Osteocyte (in vitro differentiated cells): ENCODE measurements around the gene DGUOK. TPM values are rescaled to one million over a fixed set of nuclear protein-coding genes. Genes with fewer than 3 reads are reported as not detected.

Source experiments
- DNase-seq: peaks from one replicate; pipeline ENCODE4 v3.0.0; 2021; ENCODE audit warnings: mixed read lengths; ENCODE audit not compliant: unreplicated experiment; ENCODE audit errors: extremely low spot score
- H3K27ac Mint-ChIP-seq: one replicate; pipeline ENCODE4 v1.8.0; 2021; ENCODE audit warnings: mild to moderate bottlenecking, mixed read lengths; ENCODE audit not compliant: unreplicated experiment
- H3K27me3 Mint-ChIP-seq: one replicate; pipeline ENCODE4 v1.8.0; 2021; ENCODE audit warnings: mixed read lengths; ENCODE audit not compliant: unreplicated experiment
- H3K36me3 Mint-ChIP-seq: one replicate; pipeline ENCODE4 v1.8.0; 2021; ENCODE audit warnings: mixed read lengths; ENCODE audit not compliant: unreplicated experiment
- H3K4me1 Mint-ChIP-seq: one replicate; pipeline ENCODE4 v1.8.0; 2021; ENCODE audit warnings: mixed read lengths; ENCODE audit not compliant: unreplicated experiment
- H3K4me3 Mint-ChIP-seq: one replicate; pipeline ENCODE4 v1.8.0; 2021; ENCODE audit warnings: mild to moderate bottlenecking, moderate library complexity, mixed read lengths; ENCODE audit not compliant: unreplicated experiment
- H3K9me3 Mint-ChIP-seq: one replicate; pipeline ENCODE4 v1.8.0; 2021; ENCODE audit warnings: mixed read lengths; ENCODE audit not compliant: unreplicated experiment
- total RNA-seq: library from RNA; stranded (reverse); gene quantifications from 2 replicates; pipeline ENCODE4 v1.2.1, GENCODE V29; 2021
- TF ChIP-seq, protein P1 (sequence below): fragments of 200-600 bp; sonication (generic); IDR thresholded peaks from 2 replicates; pipeline ENCODE4 v1.5.0; 2021; ENCODE audit warnings: antibody characterized with exemption, mild to moderate bottlenecking, moderate library complexity

DGUOK gene
- total RNA-seq, 1 donor from 2014 or later, result 63.9 TPM

DNA sequence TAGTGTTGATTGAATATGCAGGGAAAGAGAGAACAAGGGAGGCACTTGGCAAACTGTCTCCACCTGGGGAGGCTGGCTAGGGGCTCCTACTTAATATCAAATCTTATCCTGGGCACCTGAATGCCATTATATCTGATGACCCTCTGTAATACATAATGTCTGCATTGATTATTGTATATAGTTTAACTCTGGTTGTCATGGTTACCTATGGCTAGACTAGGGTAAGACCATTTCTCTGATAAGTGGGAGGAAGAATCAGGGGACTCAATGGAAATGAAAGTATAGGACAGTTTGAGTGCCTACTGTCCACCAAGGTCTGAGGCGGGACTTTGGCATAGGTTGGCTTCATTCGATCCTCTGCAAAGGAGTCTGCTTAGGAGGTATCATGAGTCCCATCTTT, 50.8 kb downstream of the DGUOK start:
- DNase-seq, result no peak
- Mint-ChIP-seq H3K4me3 (no peak overlapping the region), H3K36me3 (no peaks in the 10 kb centered on the region), H3K27ac (no peak overlapping the region), H3K27me3 (peaks cover 6% of the 10 kb centered on the region), H3K4me1 (peaks cover 19% of the 10 kb centered on the region), H3K9me3 (no peaks in the 10 kb centered on the region)
- TF ChIP-seq, protein P1, sequence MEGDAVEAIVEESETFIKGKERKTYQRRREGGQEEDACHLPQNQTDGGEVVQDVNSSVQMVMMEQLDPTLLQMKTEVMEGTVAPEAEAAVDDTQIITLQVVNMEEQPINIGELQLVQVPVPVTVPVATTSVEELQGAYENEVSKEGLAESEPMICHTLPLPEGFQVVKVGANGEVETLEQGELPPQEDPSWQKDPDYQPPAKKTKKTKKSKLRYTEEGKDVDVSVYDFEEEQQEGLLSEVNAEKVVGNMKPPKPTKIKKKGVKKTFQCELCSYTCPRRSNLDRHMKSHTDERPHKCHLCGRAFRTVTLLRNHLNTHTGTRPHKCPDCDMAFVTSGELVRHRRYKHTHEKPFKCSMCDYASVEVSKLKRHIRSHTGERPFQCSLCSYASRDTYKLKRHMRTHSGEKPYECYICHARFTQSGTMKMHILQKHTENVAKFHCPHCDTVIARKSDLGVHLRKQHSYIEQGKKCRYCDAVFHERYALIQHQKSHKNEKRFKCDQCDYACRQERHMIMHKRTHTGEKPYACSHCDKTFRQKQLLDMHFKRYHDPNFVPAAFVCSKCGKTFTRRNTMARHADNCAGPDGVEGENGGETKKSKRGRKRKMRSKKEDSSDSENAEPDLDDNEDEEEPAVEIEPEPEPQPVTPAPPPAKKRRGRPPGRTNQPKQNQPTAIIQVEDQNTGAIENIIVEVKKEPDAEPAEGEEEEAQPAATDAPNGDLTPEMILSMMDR, result no peak

DNA sequence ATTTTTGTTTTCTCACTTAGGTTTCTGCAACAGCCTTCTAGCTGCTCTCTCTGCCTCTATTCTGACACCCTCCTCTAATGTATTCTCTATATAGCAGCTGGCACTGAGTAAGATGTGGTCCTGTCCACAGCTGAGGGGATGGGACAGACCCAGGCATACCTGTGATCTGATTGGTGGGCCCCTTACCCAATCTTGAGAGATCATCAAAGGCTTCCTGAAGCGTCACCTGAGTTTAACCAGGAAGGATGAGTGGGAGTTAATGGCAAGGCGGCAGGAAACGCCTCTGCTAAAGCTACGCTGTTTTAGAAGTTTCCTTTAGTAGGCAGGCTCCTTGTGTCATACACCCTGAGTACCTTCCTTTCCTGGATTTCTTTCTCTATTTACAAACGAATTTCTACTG, 52.3 kb downstream of the DGUOK start:
- H3K27me3 Mint-ChIP-seq, result peaks cover 6% of the 10 kb centered on the region
- H3K4me1 Mint-ChIP-seq, result peaks cover 26% of the 10 kb centered on the region
- no peaks in the 10 kb centered on the region for H3K9me3 Mint-ChIP-seq
- no peak for DNase-seq
- H3K27ac Mint-ChIP-seq, result no peak overlapping the region
- H3K36me3 Mint-ChIP-seq, result no peaks in the 10 kb centered on the region
- no peak overlapping the region for H3K4me3 Mint-ChIP-seq
- TF ChIP-seq, protein P1, result no peak

DNA sequence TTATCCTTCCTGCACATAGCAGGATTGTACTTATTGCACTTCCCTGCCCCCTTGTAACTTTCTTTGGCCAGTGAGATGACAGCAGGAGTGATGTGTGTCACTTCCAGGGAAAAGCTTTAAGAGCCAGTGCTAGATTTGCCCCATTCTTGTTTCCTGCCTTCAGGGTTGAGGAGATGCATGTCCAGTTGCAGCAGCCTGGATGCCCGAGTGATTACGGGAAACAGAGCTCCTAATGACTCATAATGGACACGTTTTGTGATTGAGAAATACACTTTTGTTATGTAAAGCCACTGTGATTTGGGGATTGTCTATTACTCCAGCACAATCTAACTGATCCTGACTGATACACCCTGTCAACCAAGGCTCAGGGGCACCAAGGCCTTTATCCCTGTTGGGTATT, 53.0 kb downstream of the DGUOK start:
- Mint-ChIP-seq H3K4me1 (peaks cover 26% of the 10 kb centered on the region), H3K27me3 (peaks cover 6% of the 10 kb centered on the region), H3K9me3 (no peaks in the 10 kb centered on the region), H3K36me3 (no peaks in the 10 kb centered on the region), H3K4me3 (no peak overlapping the region), H3K27ac (no peak overlapping the region)
- no peak for DNase-seq
- TF ChIP-seq, protein P1, result no peak

DNA sequence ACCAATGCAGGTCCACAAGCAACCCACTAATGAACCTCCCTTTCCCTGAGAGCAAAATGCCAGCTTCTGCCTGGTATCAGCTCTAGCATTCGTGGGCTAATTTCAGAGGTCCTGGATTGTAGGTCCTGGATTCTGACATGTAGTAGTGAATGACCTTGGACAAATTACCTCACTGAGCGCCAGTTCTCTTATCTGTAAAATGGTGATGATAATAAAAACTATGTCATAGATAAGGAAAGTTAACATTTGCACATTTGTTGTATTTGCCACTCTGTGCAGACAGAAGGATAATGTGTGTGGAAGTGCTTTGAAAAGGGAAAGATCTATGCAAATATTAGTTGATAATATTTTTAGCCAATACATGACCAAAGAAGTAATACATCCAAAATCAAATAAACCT, 53.9 kb downstream of the DGUOK start:
- Mint-ChIP-seq H3K36me3 (no peaks in the 10 kb centered on the region), H3K9me3 (no peaks in the 10 kb centered on the region), H3K27me3 (peaks cover 6% of the 10 kb centered on the region), H3K4me3 (no peak overlapping the region), H3K27ac (no peak overlapping the region), H3K4me1 (peaks cover 28% of the 10 kb centered on the region)
- DNase-seq, result no peak
- TF ChIP-seq, protein P1, result no peak

DNA sequence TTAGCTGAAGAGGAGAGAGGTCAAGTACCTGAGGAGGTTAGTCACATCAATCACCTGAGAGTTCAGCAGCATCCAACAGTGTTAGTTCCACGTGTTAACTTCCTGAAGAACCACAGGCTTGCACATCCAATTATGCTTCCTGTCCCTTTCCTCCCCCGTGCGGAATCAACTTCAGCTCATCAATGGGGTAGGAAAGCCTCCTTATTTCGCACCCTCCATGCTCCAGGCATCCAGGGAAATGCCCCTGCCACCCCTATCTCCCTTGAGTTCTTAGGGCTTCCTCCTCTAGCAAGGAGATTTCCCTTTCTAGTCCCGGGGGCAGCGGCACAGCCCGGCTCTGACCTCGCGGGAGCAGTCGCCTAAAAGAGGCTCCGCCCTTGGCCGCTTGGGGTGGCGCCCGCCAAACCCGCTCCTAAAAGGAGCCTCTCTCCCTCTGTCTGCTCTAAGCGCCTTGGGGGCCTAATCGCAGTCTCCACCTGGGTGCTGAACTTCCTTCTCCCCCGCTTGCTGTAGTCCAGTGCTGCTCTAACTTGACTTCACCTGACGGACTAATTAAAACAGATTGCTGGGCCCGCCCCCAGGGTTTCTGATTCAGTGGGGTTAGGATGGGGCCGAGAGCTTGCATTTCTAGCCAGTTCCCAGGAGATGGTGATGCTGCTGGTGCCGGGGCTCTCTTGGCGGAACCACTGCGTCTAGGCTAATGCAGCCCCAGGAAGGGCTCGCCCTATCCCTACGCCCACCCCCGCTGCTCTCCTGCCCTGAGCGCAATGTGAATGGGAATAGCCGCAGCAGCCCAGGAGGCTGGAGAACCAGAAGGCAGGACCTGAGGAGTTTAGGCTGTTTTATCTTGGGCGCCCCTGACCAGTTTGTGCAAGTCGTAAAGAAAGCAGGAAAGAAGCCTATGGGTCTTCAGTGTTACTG, 54.7 kb downstream of the DGUOK start:
- H3K36me3 Mint-ChIP-seq, result no peaks in the 10 kb centered on the region
- peaks cover 6% of the 10 kb centered on the region for H3K27me3 Mint-ChIP-seq
- no peak for DNase-seq
- TF ChIP-seq, protein P1, result no peak
- peak overlapping the region; percentile 62 for H3K4me3 Mint-ChIP-seq
- no peaks in the 10 kb centered on the region for H3K9me3 Mint-ChIP-seq
- H3K27ac Mint-ChIP-seq, result no peak overlapping the region
- H3K4me1 Mint-ChIP-seq, result peaks cover 35% of the 10 kb centered on the region
